Measurements from ENCODE around the gene ADK. TPM values are rescaled to one million over a fixed set of nuclear protein-coding genes. Genes with fewer than 3 reads are reported as not detected.

Gene ADK
- total RNA-seq, 1 experiment from 2014 or later, result 26.8 TPM

GRCh38 chr10:74231375-74231774 is 80.4 kb downstream of the ADK start:
- Mint-ChIP-seq H3K4me1 (peaks cover 3 to 5% of the 10 kb centered on the region in 2 experiments; a peak in 3 of 4 replicates), H3K27me3 (ENCODE audit: low read depth) (no peaks in the 10 kb centered on the region), H3K27ac (no peak overlapping the region), H3K9me3 (no peaks in the 10 kb centered on the region), H3K36me3 (ENCODE audit: insufficient read depth in 1 of 3, low read depth in 3 of 3) (peaks cover 0 to 1% (median 0%) of the 10 kb centered on the region in 3 experiments; a peak in 2 of 7 replicates), H3K4me3 (no peak overlapping the region)
- no peak overlapping the region for H2BK15ac ChIP-seq (ENCODE audit: low read depth, low read length)
- no peak for TF ChIP-seq CTCF (conservative IDR thresholded peaks at IDR 0.05)
- H3K4ac ChIP-seq (ENCODE audit: low read depth, low read length), result no peak overlapping the region
- H4K20me1 ChIP-seq (ENCODE audit: control insufficient read depth, insufficient read depth, insufficient read length), result no peaks in the 10 kb centered on the region
- H2BK20ac ChIP-seq (ENCODE audit: low read depth, low read length, poor library complexity, severe bottlenecking), result no peak overlapping the region
- H3K23ac ChIP-seq (ENCODE audit: insufficient read length, low read depth, low read length), result no peak overlapping the region
- no peak overlapping the region for H3K4me2 ChIP-seq (ENCODE audit: insufficient read depth, insufficient read length, low read length)
- no peaks in the 10 kb centered on the region for H3K79me2 ChIP-seq (ENCODE audit: insufficient read depth, low read length)
- no peak overlapping the region for H2AK5ac ChIP-seq (ENCODE audit: insufficient read length, low read length)
- no peak overlapping the region for H4K8ac ChIP-seq (replicated peaks; ENCODE audit: insufficient read length, low read depth, low read length)
- H2AFZ ChIP-seq (ENCODE audit: low read length), result no peak overlapping the region
- no peak overlapping the region for H3K18ac ChIP-seq (ENCODE audit: insufficient read length, low read depth, low read length)
- no peaks in the 10 kb centered on the region for H3K27me3 ChIP-seq (ENCODE audit: insufficient read depth, low read length)
- H3K23me2 ChIP-seq (ENCODE audit: insufficient read length, low read depth, low read length, poor library complexity, severe bottlenecking), result no peaks in the 10 kb centered on the region
- no CpG with 5 or more reads among the region's 2 CpGs for WGBS (ENCODE audit: extremely low coverage, insufficient read length, low lambda C conversion rate)
- no peak overlapping the region for H4K91ac ChIP-seq (ENCODE audit: insufficient read length, low read depth, low read length)
- H2BK12ac ChIP-seq (ENCODE audit: insufficient read length, low read depth, low read length), result no peak overlapping the region
- H3K79me1 ChIP-seq (ENCODE audit: insufficient read depth, low read depth, low read length, poor library complexity, severe bottlenecking), result no peaks in the 10 kb centered on the region
- no peaks in the 10 kb centered on the region for H3K9me3 ChIP-seq (ENCODE audit: control insufficient read depth, low read depth, low read length)
- no peak overlapping the region for H3K14ac ChIP-seq (ENCODE audit: insufficient read depth, low read length)
- H3K9ac ChIP-seq (ENCODE audit: extremely low read depth, insufficient read length, low read length), result no peak overlapping the region
- no peak overlapping the region for H3K27ac ChIP-seq (ENCODE audit: insufficient read length, low read depth, low read length)
- H2BK120ac ChIP-seq (ENCODE audit: low read depth, low read length, poor library complexity, severe bottlenecking), result no peak overlapping the region
- H4K5ac ChIP-seq (ENCODE audit: insufficient read length, low read depth, low read length), result no peak overlapping the region
- DNase-seq, result no peak
- no peak overlapping the region for H3T11ph ChIP-seq (ENCODE audit: low read length)
- H3K4me1 ChIP-seq (ENCODE audit: insufficient read depth, low read length), result no peaks in the 10 kb centered on the region; the same call in 1 of the 2 replicates
- no peak overlapping the region for H3K56ac ChIP-seq (ENCODE audit: insufficient read length, low read depth, low read length)
- no peak overlapping the region for H2BK5ac ChIP-seq (ENCODE audit: insufficient read length, low read length)
